Neural cell (in vitro differentiated cells): ENCODE results near the gene PACSIN2. TPM values are rescaled to one million over a fixed set of nuclear protein-coding genes. Genes with fewer than 3 reads are reported as not detected.
"Not testable (repeated sequence)": the region's sequence is repeated elsewhere in the genome, so short reads cannot be mapped to it uniquely, and the experiment has no call there.

ENCODE experiments used
- H2AFZ ChIP-seq: fragments of 200-600, 300-800 bp; sonication (generic), shearing (Covaris generic); 2 replicates; pipeline ENCODE4 v1.6.0; 2014; ENCODE audit warnings: low read depth, mild to moderate bottlenecking, antibody characterized with exemption, low read length, moderate library complexity
- H3F3A ChIP-seq: fragments of 200-600 bp; shearing (Covaris generic); 2 replicates; pipeline ENCODE4 v1.6.1; 2016; ENCODE audit warnings: mild to moderate bottlenecking, moderate library complexity, mixed read lengths, antibody characterized with exemption, low read length; ENCODE audit not compliant: insufficient read depth, poor library complexity, severe bottlenecking
- H3K27ac ChIP-seq: fragments of 200-600, 300-800 bp; sonication (generic), shearing (Covaris generic); 2 replicates; pipeline ENCODE4 v1.5.1; 2014; ENCODE audit warnings: mild to moderate bottlenecking, low read length, moderate library complexity
- H3K27me3 ChIP-seq: fragments of 300-800, 200-600 bp; sonication (generic), shearing (Covaris generic); 2 replicates; pipeline ENCODE4 v1.6.0; 2014; ENCODE audit warnings: mild to moderate bottlenecking, low read depth, low read length, moderate library complexity; ENCODE audit not compliant: insufficient read depth
- H3K36me3 ChIP-seq: fragments of 300-800, 200-600 bp; sonication (generic), shearing (Covaris generic); 2 replicates; pipeline ENCODE4 v1.5.1; 2014; ENCODE audit warnings: mild to moderate bottlenecking, antibody characterized with exemption, low read length, moderate library complexity; ENCODE audit not compliant: insufficient read depth
- H3K4me2 ChIP-seq: fragments of 300-800, 200-600 bp; sonication (generic), shearing (Covaris generic); 2 replicates; pipeline ENCODE4 v1.6.0; 2014; ENCODE audit warnings: mild to moderate bottlenecking, low read length
- H3K4me3 ChIP-seq: fragments of 300-800, 200-600 bp; sonication (generic), shearing (Covaris generic); 2 replicates; pipeline ENCODE4 v1.5.1; 2014; ENCODE audit warnings: mild to moderate bottlenecking, low read length, moderate library complexity
- H3K79me2 ChIP-seq: fragments of 200-600 bp; shearing (Covaris generic); replicated peaks from 2 replicates; pipeline ENCODE4 v1.6.0; 2014; ENCODE audit warnings: mild to moderate bottlenecking, low read length, moderate library complexity; ENCODE audit not compliant: insufficient read depth
- H3K9ac ChIP-seq: fragments of 300-800, 200-600 bp; sonication (generic), shearing (Covaris generic); 2 replicates; pipeline ENCODE4 v1.6.1; 2016; ENCODE audit warnings: mild to moderate bottlenecking, low read length, mixed read lengths
- H3K9me2 ChIP-seq: fragments of 200-600 bp; shearing (Covaris generic); 2 replicates; pipeline ENCODE4 v1.6.1; 2016; ENCODE audit warnings: mild to moderate bottlenecking, low read length, mixed read lengths; ENCODE audit not compliant: insufficient read depth
- H3K9me3 ChIP-seq: fragments of 200-600, 300-800 bp; sonication (generic), shearing (Covaris generic); 2 replicates; pipeline ENCODE4 v1.6.1; 2016; ENCODE audit warnings: mild to moderate bottlenecking, mixed run types, low read length, moderate library complexity, mixed read lengths
- H4K20me1 ChIP-seq: fragments of 200-600 bp; shearing (Covaris generic); 2 replicates; pipeline ENCODE4 v1.6.1; 2016; ENCODE audit warnings: mild to moderate bottlenecking, mixed run types; ENCODE audit not compliant: insufficient read depth
- EP300 ChIP-seq: fragments of 450-650 bp; conservative IDR thresholded peaks from 2 replicates; pipeline ENCODE4 v1.6.1; 2014; ENCODE audit warnings: antibody characterized with exemption, mild to moderate bottlenecking, moderate library complexity; ENCODE audit not compliant: poor library complexity, severe bottlenecking
- EZH2 ChIP-seq: fragments of 200-600, 300-800 bp; shearing (Covaris generic), sonication (generic); IDR thresholded peaks from 2 replicates; pipeline ENCODE4 v1.6.1; 2014; ENCODE audit warnings: antibody characterized with exemption, low read length, borderline replicate concordance, mild to moderate bottlenecking; ENCODE audit not compliant: insufficient read depth, poor library complexity, severe bottlenecking
- MXI1 ChIP-seq: fragments of 450-650 bp; conservative IDR thresholded peaks from 2 replicates; pipeline ENCODE4 v1.6.1; 2014; ENCODE audit warnings: antibody characterized with exemption, mild to moderate bottlenecking; ENCODE audit not compliant: poor library complexity, severe bottlenecking
- POLR2AphosphoS5 ChIP-seq: IDR thresholded peaks from 2 replicates; pipeline ENCODE4 v1.6.1; 2012
- RAD21 ChIP-seq: fragments of 450-650 bp; conservative IDR thresholded peaks from 2 replicates; pipeline ENCODE4 v1.6.1; 2014; ENCODE audit warnings: antibody characterized with exemption, mild to moderate bottlenecking, moderate library complexity
- SMC3 ChIP-seq: fragments of 450-650 bp; conservative IDR thresholded peaks from 2 replicates; pipeline ENCODE4 v1.6.1; 2014; ENCODE audit warnings: antibody characterized with exemption, mild to moderate bottlenecking, moderate library complexity; ENCODE audit not compliant: poor library complexity
- TAF1 ChIP-seq: IDR thresholded peaks from 2 replicates; pipeline ENCODE4 v1.6.1; 2012; ENCODE audit warnings: low read depth
- polyA plus RNA-seq: library from polyadenylated mRNA; depleted of rRNA; stranded (reverse); fragments of >200 nt; gene quantifications from 2 replicates; pipeline ENCODE4 v1.2.3, GENCODE V29; 2014
- TF ChIP-seq, protein P1 (sequence below): IDR thresholded peaks from 2 replicates; pipeline ENCODE4 v1.6.1; 2012; ENCODE audit warnings: borderline replicate concordance
- TF ChIP-seq, protein P2 (sequence below): fragments of 450-650 bp; IDR thresholded peaks from 2 replicates; pipeline ENCODE4 v1.5.1; 2014; ENCODE audit warnings: antibody characterized with exemption, mild to moderate bottlenecking, moderate library complexity; ENCODE audit not compliant: poor library complexity, severe bottlenecking

The PACSIN2 gene
- polyA plus RNA-seq, 1 donor from 2014 or later = 47.2 TPM

DNA sequence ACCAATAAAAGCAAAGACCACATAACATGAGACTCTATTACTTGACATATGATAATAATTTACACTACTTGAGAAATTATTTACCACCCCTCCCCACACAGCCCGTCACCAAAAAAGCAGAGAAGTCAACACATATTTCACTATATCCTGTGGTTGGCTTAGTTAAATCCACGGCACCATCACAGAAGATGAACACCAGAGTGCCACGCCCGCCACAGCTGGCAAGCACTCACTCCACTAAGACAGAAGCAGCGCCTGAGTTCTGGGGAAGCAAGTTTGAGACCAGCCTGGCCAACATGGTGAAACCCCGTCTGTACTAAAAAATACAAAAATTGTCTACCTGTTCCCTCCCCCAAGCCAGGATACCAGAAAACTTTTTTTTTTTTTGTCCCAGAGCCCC is 53.1 kb downstream of the PACSIN2 start:
- Histone ChIP-seq H3K9me2 (no peaks in the 10 kb centered on the region), H3K27ac (no peak overlapping the region)

DNA sequence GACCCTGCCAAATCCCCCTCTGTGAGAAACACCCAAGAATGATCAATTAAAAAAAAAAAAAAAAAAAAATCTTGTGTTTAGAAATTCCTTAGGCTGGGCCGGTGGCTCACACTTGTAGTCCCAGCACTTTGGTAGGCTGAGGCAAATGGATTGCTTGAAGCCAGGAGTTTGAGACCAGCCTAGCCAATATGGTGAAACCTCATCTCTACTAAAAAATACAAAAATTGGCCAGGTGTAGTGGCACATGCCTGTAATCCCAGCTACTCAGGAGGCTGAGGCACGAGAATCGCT is 53.6 kb downstream of the PACSIN2 start:
- H3K4me3 ChIP-seq, H3K36me3 ChIP-seq, H4K20me1 ChIP-seq, H3K27ac ChIP-seq, H3F3A ChIP-seq, H3K9me3 ChIP-seq, H2AFZ ChIP-seq, H3K4me2 ChIP-seq, H3K79me2 ChIP-seq, H3K9me2 ChIP-seq, H3K9ac ChIP-seq, H3K27me3 ChIP-seq: not testable (repeated sequence)

More for the DNA sequence above, 53.1 kb downstream of the PACSIN2 start:
- Histone ChIP-seq H3K36me3 (no peaks in the 10 kb centered on the region), H4K20me1 (no peaks in the 10 kb centered on the region), H3K79me2 (peaks cover 5% of the 10 kb centered on the region), H2AFZ (no peak overlapping the region), H3F3A (no peaks in the 10 kb centered on the region), H3K9me3 (no peaks in the 10 kb centered on the region), H3K4me3 (no peak overlapping the region), H3K27me3 (no peaks in the 10 kb centered on the region), H3K9ac (no peak overlapping the region), H3K4me2 (no peak overlapping the region)
- TF ChIP-seq, protein P1, sequence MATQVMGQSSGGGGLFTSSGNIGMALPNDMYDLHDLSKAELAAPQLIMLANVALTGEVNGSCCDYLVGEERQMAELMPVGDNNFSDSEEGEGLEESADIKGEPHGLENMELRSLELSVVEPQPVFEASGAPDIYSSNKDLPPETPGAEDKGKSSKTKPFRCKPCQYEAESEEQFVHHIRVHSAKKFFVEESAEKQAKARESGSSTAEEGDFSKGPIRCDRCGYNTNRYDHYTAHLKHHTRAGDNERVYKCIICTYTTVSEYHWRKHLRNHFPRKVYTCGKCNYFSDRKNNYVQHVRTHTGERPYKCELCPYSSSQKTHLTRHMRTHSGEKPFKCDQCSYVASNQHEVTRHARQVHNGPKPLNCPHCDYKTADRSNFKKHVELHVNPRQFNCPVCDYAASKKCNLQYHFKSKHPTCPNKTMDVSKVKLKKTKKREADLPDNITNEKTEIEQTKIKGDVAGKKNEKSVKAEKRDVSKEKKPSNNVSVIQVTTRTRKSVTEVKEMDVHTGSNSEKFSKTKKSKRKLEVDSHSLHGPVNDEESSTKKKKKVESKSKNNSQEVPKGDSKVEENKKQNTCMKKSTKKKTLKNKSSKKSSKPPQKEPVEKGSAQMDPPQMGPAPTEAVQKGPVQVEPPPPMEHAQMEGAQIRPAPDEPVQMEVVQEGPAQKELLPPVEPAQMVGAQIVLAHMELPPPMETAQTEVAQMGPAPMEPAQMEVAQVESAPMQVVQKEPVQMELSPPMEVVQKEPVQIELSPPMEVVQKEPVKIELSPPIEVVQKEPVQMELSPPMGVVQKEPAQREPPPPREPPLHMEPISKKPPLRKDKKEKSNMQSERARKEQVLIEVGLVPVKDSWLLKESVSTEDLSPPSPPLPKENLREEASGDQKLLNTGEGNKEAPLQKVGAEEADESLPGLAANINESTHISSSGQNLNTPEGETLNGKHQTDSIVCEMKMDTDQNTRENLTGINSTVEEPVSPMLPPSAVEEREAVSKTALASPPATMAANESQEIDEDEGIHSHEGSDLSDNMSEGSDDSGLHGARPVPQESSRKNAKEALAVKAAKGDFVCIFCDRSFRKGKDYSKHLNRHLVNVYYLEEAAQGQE = no peak
- TF ChIP-seq EZH2 (no peak), TAF1 (no peak), RAD21 (no peak), SMC3 (no peak), MXI1 (no peak), POLR2AphosphoS5 (no peak), EP300 (no peak)
- TF ChIP-seq, protein P2, sequence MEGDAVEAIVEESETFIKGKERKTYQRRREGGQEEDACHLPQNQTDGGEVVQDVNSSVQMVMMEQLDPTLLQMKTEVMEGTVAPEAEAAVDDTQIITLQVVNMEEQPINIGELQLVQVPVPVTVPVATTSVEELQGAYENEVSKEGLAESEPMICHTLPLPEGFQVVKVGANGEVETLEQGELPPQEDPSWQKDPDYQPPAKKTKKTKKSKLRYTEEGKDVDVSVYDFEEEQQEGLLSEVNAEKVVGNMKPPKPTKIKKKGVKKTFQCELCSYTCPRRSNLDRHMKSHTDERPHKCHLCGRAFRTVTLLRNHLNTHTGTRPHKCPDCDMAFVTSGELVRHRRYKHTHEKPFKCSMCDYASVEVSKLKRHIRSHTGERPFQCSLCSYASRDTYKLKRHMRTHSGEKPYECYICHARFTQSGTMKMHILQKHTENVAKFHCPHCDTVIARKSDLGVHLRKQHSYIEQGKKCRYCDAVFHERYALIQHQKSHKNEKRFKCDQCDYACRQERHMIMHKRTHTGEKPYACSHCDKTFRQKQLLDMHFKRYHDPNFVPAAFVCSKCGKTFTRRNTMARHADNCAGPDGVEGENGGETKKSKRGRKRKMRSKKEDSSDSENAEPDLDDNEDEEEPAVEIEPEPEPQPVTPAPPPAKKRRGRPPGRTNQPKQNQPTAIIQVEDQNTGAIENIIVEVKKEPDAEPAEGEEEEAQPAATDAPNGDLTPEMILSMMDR = no peak
